B cell (primary cell): ENCODE measurements around the gene CAMK2B. TPM values are rescaled to one million over a fixed set of nuclear protein-coding genes. Genes with fewer than 3 reads are reported as not detected.

Experiments used
- ATAC-seq: fragments of 200-7000 bp; cut with Tn5 transposase; one replicate; pipeline ENCODE4 v1.10.0; 2021; ENCODE audit warnings: low read depth, mild to moderate bottlenecking, moderate number of reproducible peaks, moderate library complexity
- CTCF ChIA-PET: fragments of 350-600 bp; sonication (Branson Sonifier 250); formaldehyde crosslinking; loops from one replicate; lab custom pipeline; 2021; ENCODE audit warnings: antibody characterized with exemption, inconsistent platforms; lab: Charles Lee
- POLR2A ChIA-PET: fragments of 350-600 bp; sonication (Branson Sonifier 250); formaldehyde crosslinking; loops from one replicate; lab custom pipeline; 2021; ENCODE audit warnings: antibody characterized with exemption; lab: Charles Lee
- DNase-seq: peaks from one replicate; pipeline ENCODE4 v3.0.0; 2013
- H2AFZ ChIP-seq: 2 replicates; pipeline ENCODE4 v1.6.1; 2012; ENCODE audit warnings: mild to moderate bottlenecking, low read depth, low read length; ENCODE audit not compliant: insufficient read depth, poor library complexity, severe bottlenecking
- H3K27ac ChIP-seq, 2 donors: 1 replicate in 1 of 2; 2 replicates in 1 of 2; pipeline ENCODE4 v1.5.1; 2012 to 2013; ENCODE audit warnings: low read length in 2 of 2, mild to moderate bottlenecking in 2 of 2, moderate library complexity in 1 of 2
- H3K27me3 ChIP-seq, 4 experiments: fragments of 200-600 bp in 1 of 4; sonication (generic) in 1 of 4; replicated peaks in 1 of 4; 1 replicate in 2 of 4; 2 replicates in 2 of 4; pipeline versions ENCODE4 v1.6.1 to v1.7.0; 2013 to 2016; ENCODE audit warnings: low read length in 3 of 4, mild to moderate bottlenecking in 2 of 4, mixed read lengths in 1 of 4, moderate library complexity in 1 of 4; ENCODE audit not compliant: insufficient read depth in 4 of 4, control insufficient read depth in 3 of 4; ENCODE audit errors: control extremely low read depth in 1 of 4
- H3K36me3 ChIP-seq, 2 experiments: replicated peaks in 1 of 2; 1 replicate in 1 of 2; 2 replicates in 1 of 2; pipeline versions ENCODE4 v1.6.1 to v1.7.1; 2013; ENCODE audit warnings: low read length in 1 of 2; ENCODE audit not compliant: insufficient read depth in 2 of 2, control insufficient read depth in 1 of 2; ENCODE audit errors: control extremely low read depth in 1 of 2, extremely low read depth in 1 of 2
- H3K4me1 ChIP-seq, 2 donors: fragments of 200-600 bp in 1 of 2; sonication (generic) in 1 of 2; 1 replicate in 1 of 2; 2 replicates in 1 of 2; pipeline versions ENCODE4 v1.5.1 to v1.6.1; 2013 to 2017; ENCODE audit warnings: low read length in 2 of 2; ENCODE audit not compliant: control insufficient read depth in 2 of 2, insufficient read depth in 2 of 2
- H3K4me2 ChIP-seq: replicated peaks from 2 replicates; pipeline ENCODE3; 2012; ENCODE audit warnings: mild to moderate bottlenecking, low read depth, low read length; ENCODE audit not compliant: poor library complexity, severe bottlenecking
- H3K4me3 ChIP-seq, 5 experiments: fragments of 200-600 bp in 1 of 5; sonication (generic) in 1 of 5; 1 replicate in 3 of 5; 2 replicates in 2 of 5; pipeline versions ENCODE4 v1.5.1 to v1.7.0; 2011 to 2016; ENCODE audit warnings: low read length in 4 of 5, mild to moderate bottlenecking in 4 of 5, low read depth in 2 of 5, control low read depth in 1 of 5, moderate library complexity in 1 of 5; ENCODE audit not compliant: insufficient read depth in 1 of 5; ENCODE audit errors: control extremely low read depth in 1 of 5, extremely low read depth in 1 of 5
- H3K79me2 ChIP-seq: fragments of 200-600 bp; sonication (generic); one replicate; pipeline ENCODE4 v1.6.0; 2016; ENCODE audit warnings: low read length; ENCODE audit not compliant: control insufficient read depth, insufficient read depth
- H3K9ac ChIP-seq: fragments of 200-600 bp; sonication (generic); 2 replicates; pipeline ENCODE4 v1.6.1; 2017; ENCODE audit warnings: mild to moderate bottlenecking, low read length, moderate library complexity
- H3K9me3 ChIP-seq, 3 donors: one replicate each; pipeline versions ENCODE4 v1.6.1 to v1.7.1; 2013; ENCODE audit warnings: low read length in 2 of 3; ENCODE audit not compliant: control insufficient read depth in 2 of 3, insufficient read depth in 1 of 3; ENCODE audit errors: control extremely low read depth in 1 of 3
- H4K20me1 ChIP-seq: 2 replicates; pipeline ENCODE4 v1.6.0; 2012; ENCODE audit warnings: mild to moderate bottlenecking, low read length; ENCODE audit not compliant: insufficient read depth, control insufficient read depth, poor library complexity, severe bottlenecking
- H3K27ac Mint-ChIP-seq: one replicate; pipeline ENCODE4 v1.8.0; 2021; ENCODE audit warnings: mixed read lengths
- H3K27me3 Mint-ChIP-seq: one replicate; pipeline ENCODE4 v1.8.0; 2021; ENCODE audit warnings: mixed read lengths
- H3K4me1 Mint-ChIP-seq: one replicate; pipeline ENCODE4 v1.8.0; 2021; ENCODE audit warnings: mixed read lengths
- H3K4me3 Mint-ChIP-seq: one replicate; pipeline ENCODE4 v1.8.0; 2021; ENCODE audit warnings: mixed read lengths
- H3K9me3 Mint-ChIP-seq: one replicate; pipeline ENCODE4 v1.8.0; 2022; ENCODE audit warnings: mixed read lengths; ENCODE audit not compliant: insufficient read depth
- EZH2 ChIP-seq: IDR thresholded peaks from 2 replicates; pipeline ENCODE4 v1.6.1; 2012; ENCODE audit warnings: borderline replicate concordance, low read depth, mild to moderate bottlenecking, moderate library complexity, low read length; ENCODE audit not compliant: insufficient read depth, poor library complexity, severe bottlenecking
- WGBS: methylation state at CpG from one replicate; pipeline ENCODE4 v1.1.5; 2013; ENCODE audit warnings: missing lambda C conversion rate; ENCODE audit not compliant: insufficient coverage; 5-methylcytosine and 5-hydroxymethylcytosine counted together
- intact Hi-C: fragments of 100-400 bp; cut with micrococcal nuclease; formaldehyde crosslinking; loops from one replicate; pipeline ENCODE4 v1.10.0; 2022
- polyA plus RNA-seq: library from polyadenylated mRNA; depleted of rRNA; stranded (reverse); fragments of >200 nt; gene quantifications from 2 replicates; pipeline ENCODE4 v1.2.3, GENCODE V29; 2012
- total RNA-seq, 2 donors: library from RNA; stranded (reverse); fragments of 120-200 nt in 1 of 2; gene quantifications; 1 replicate in 1 of 2; 2 replicates in 1 of 2; pipeline versions ENCODE4 v1.2.3 to v1.2.4, GENCODE V29; 2013 to 2022
- TF ChIP-seq, protein P1 (sequence below): fragments of 200-600 bp; IDR thresholded peaks from one replicate; pipeline ENCODE4 v1.8.0; 2022; ENCODE audit warnings: antibody characterized with exemption, mild to moderate bottlenecking

Gene CAMK2B
- total and polyA plus RNA-seq, 2 donors (not counting 1 experiment from before 2014, with no cell fraction given), result 0.42 TPM; not detected in 1

DNA sequence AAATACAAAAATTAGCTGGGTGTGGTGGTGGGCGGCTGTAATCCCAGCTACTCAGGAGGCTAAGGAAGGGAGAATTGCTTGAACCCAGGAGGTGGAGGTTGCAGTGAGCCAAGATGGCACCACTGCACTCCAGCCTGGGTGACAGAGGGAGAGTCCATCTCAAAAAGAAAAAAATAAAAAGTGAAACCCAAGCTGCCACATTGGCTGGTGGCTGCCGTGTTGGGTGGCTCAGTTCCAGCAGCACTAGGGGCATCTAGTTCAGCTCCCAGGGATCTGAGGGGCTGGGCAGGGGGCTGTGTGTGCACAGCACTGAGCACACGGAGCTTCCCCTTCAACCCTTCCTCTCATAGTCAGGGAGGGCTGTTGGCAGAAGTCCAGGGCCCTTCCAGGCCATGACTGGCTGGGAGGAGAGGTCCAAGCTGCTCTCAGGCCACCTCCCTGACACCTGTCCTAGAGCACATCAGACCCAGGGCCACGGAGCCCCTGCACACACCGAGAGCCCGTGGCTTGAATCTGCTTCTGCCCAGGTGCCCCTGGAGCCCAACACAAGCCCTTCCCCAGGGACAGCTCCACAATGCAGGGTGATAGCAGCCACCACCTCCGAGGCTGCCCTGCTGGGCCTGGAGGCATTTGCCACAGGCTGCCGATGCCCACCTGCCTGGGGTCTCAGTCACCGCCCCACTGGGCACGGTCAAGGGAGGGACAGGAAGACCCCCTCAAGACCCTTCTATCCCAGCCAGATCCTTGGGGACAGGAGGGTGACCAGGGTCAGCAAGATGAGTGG, 77.3 kb downstream of the CAMK2B start:
- Mint-ChIP-seq H3K4me3 (no peak overlapping the region), H3K9me3 (no peaks in the 10 kb centered on the region), H3K27ac (no peak overlapping the region), H3K4me1 (no peaks in the 10 kb centered on the region), H3K27me3 (no peaks in the 10 kb centered on the region)
- intact Hi-C loops, result no loop called here
- Histone ChIP-seq H3K36me3 (no peaks in the 10 kb centered on the region), H3K9ac (no peak overlapping the region), H3K79me2 (no peaks in the 10 kb centered on the region), H4K20me1 (no peaks in the 10 kb centered on the region), H3K4me2 (no peak overlapping the region), H3K4me1 (no peaks in the 10 kb centered on the region), H3K27me3 (no peaks in the 10 kb centered on the region), H3K27ac (no peak overlapping the region), H3K9me3 (no peaks in the 10 kb centered on the region), H3K4me3 (no peak overlapping the region), H2AFZ (no peak overlapping the region)
- TF ChIP-seq, protein P1, sequence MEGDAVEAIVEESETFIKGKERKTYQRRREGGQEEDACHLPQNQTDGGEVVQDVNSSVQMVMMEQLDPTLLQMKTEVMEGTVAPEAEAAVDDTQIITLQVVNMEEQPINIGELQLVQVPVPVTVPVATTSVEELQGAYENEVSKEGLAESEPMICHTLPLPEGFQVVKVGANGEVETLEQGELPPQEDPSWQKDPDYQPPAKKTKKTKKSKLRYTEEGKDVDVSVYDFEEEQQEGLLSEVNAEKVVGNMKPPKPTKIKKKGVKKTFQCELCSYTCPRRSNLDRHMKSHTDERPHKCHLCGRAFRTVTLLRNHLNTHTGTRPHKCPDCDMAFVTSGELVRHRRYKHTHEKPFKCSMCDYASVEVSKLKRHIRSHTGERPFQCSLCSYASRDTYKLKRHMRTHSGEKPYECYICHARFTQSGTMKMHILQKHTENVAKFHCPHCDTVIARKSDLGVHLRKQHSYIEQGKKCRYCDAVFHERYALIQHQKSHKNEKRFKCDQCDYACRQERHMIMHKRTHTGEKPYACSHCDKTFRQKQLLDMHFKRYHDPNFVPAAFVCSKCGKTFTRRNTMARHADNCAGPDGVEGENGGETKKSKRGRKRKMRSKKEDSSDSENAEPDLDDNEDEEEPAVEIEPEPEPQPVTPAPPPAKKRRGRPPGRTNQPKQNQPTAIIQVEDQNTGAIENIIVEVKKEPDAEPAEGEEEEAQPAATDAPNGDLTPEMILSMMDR, result no peak
- TF ChIP-seq EZH2, result no peak
- CTCF ChIA-PET, result interaction anchor here (0.9 kb wide), 1 partner anchor 18 kb away, joined by 3 read pairs; no protein-coding TSS in a partner anchor
- DNase-seq (no peak), ATAC-seq (no peak)
- WGBS, result 91% methylated on average over 9 of the region's 10 CpGs
- POLR2A ChIA-PET, result no interaction called here

DNA sequence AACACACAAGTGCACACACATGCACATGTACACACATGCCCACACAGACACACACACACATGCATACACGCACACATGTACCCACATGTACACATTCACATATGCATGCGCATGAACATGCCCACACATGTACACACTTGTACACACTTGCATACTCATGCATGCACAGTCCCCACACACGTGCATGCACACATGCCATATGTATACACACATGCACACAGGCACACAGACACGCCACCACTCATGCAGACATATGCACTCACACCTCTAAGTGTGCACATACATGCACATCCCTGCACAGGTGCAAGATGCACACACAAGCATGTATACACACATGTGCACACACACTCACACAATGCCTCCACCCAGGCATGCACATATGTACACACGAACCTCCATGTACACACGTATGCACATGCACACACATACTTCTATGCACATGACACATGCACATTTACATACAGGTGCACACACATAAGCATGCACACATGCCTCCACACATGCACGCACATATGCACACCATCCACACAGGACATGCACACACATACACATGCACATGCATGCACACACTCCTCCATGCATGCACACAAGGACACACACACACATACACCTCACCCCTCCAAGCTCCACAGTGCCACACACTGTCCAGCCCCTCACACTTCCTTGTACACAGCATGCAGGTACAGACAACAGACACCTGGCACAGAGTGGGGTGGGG, 78.8 kb downstream of the CAMK2B start:
- peak overlapping the region; percentile 46 for H3K27ac Mint-ChIP-seq
- no peak for ATAC-seq
- POLR2A ChIA-PET, result no interaction called here
- CTCF ChIA-PET, result no interaction called here
- no peak overlapping the region for H3K4me2 ChIP-seq
- no peak overlapping the region for H3K9ac ChIP-seq
- H3K79me2 ChIP-seq, result no peaks in the 10 kb centered on the region
- no peak overlapping the region for H3K27ac ChIP-seq
- DNase-seq, result no peak
- H3K9me3 ChIP-seq, result no peaks in the 10 kb centered on the region
- H3K27me3 ChIP-seq, result no peaks in the 10 kb centered on the region
- H3K9me3 Mint-ChIP-seq, result no peaks in the 10 kb centered on the region
- H3K4me1 ChIP-seq, result no peaks in the 10 kb centered on the region
- 94% methylated on average over 7 of the region's 7 CpGs for WGBS
- no peaks in the 10 kb centered on the region for H4K20me1 ChIP-seq
- H3K4me1 Mint-ChIP-seq, result no peaks in the 10 kb centered on the region
- H3K4me3 Mint-ChIP-seq, result no peak overlapping the region
- H3K27me3 Mint-ChIP-seq, result no peaks in the 10 kb centered on the region
- TF ChIP-seq, protein P1, result no peak
- TF ChIP-seq EZH2, result no peak
- no peak overlapping the region for H2AFZ ChIP-seq
- H3K4me3 ChIP-seq, result no peak overlapping the region
- intact Hi-C loops, result no loop called here
- no peaks in the 10 kb centered on the region for H3K36me3 ChIP-seq
